Anterior cingulate cortex (tissue), 58 donors: ENCODE results near the gene GPC6.

Experiments used
- DNase-seq, 58 donors: peaks; one replicate each; lab custom pipeline; 2025; lab: John Stamatoyannopoulos, UW

Gene GPC6

GRCh38 chr13:93947651-93948050 is 721.0 kb downstream of the GPC6 start:
- no peak for DNase-seq

GRCh38 chr13:93948162-93948922 is 721.7 kb downstream of the GPC6 start:
- no peak for DNase-seq

- DNase-seq = no peak
Measured at GRCh38 chr13:93951108-93951507, 724.5 kb downstream of the GPC6 start.

- no peak for DNase-seq
Measured at GRCh38 chr13:93951951-93952350, 725.3 kb downstream of the GPC6 start.

- DNase-seq = no peak
Measured at GRCh38 chr13:93953841-93954240, 727.2 kb downstream of the GPC6 start.

- no peak for DNase-seq
Measured at GRCh38 chr13:93955904-93956303, 729.3 kb downstream of the GPC6 start.

- DNase-seq = peak in 1 of 58 donors; percentile 4
Measured at GRCh38 chr13:93956426-93956825, 729.8 kb downstream of the GPC6 start.

GRCh38 chr13:93957371-93957770 is 730.8 kb downstream of the GPC6 start:
- DNase-seq = no peak

- no peak for DNase-seq
Measured at GRCh38 chr13:93959796-93960533, 733.4 kb downstream of the GPC6 start.

GRCh38 chr13:93963266-93964145 is 736.9 kb downstream of the GPC6 start:
- no peak for DNase-seq

- no peak for DNase-seq
Measured at GRCh38 chr13:93964146-93964512, 737.5 kb downstream of the GPC6 start.

GRCh38 chr13:93965587-93965986 is 739.0 kb downstream of the GPC6 start:
- DNase-seq = no peak

GRCh38 chr13:93966267-93966936 is 739.8 kb downstream of the GPC6 start:
- no peak for DNase-seq

- no peak for DNase-seq
Measured at GRCh38 chr13:93967286-93967685, 740.7 kb downstream of the GPC6 start.

- DNase-seq = no peak
Measured at GRCh38 chr13:93975242-93975641, 748.6 kb downstream of the GPC6 start.

- no peak for DNase-seq
Measured at GRCh38 chr13:93976528-93976927, 749.9 kb downstream of the GPC6 start.

- DNase-seq = no peak
Measured at GRCh38 chr13:93977986-93978385, 751.4 kb downstream of the GPC6 start.

GRCh38 chr13:93981426-93981977 is 754.9 kb downstream of the GPC6 start:
- no peak for DNase-seq

- DNase-seq = no peak
Measured at GRCh38 chr13:93982179-93982918, 755.7 kb downstream of the GPC6 start.
